HG03558 (cell line): ENCODE data around the gene TTC5.
"Not testable (repeated sequence)": the region's sequence is repeated elsewhere in the genome, so short reads cannot be mapped to it uniquely, and the experiment has no call there.

Source experiments
- ATAC-seq: cut with Tn5 transposase; IDR thresholded peaks from one replicate; pipeline ENCODE4 v1.9.1; 2021; ENCODE audit warnings: moderate number of reproducible peaks; ENCODE audit not compliant: unreplicated experiment; ENCODE audit errors: extremely low read depth

Gene TTC5

DNA sequence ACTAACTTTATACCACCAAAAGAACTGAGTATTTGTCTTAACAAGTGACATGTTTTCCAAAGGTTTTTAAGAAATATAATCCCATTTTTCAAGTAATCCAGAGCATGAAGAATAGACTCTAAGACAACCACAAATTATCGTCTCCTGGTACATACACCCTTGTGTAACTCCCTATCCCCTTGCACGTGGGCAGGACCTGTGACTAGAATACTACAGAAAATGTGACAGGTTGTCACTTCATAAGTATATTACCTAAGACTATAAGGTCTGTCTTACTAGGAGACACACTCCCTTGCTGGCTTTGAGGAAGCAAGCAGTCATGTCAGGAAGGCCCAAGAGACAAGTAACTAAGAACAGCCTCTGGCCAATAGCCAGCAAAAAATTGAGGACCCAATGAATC is 8.3 kb upstream of the TTC5 start:
- ATAC-seq: no peak

- no peak for ATAC-seq
Observed at GRCh38 chr14:20306079-20306423, 300 bp upstream of the TTC5 start.

DNA sequence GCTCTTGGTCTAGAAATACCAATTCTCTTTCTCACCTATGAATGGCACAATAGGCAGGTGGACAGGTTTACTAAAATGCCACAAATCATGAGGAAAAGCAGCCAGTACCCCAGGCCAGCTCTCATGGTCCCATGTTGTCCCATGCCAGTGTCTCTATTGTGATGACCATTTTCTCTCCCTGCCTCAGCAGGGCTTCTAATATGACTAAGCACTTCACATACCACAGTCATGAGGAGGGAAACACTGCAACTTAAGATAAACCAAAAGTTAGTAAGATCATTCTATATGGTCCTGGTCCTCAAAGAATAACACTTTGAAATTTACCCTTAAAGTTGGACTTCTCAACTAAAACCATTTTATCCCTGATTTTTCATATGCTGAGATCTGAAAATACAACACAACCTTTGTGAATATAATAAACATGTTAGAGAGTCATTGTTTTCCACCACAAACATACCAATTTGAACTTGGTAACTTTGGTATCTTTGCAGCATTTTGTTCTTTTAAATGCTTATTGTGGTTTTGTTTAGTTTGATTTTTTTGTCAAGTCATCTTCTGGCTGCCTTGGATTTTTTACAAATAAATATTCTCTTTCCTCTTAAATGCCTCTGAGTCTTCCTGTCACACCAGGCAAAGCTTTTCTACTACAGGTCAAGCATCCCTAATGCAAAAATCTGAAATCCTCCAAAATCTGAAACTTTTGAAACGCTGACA is 3.6 kb downstream of the TTC5 start:
- ATAC-seq: no peak

DNA sequence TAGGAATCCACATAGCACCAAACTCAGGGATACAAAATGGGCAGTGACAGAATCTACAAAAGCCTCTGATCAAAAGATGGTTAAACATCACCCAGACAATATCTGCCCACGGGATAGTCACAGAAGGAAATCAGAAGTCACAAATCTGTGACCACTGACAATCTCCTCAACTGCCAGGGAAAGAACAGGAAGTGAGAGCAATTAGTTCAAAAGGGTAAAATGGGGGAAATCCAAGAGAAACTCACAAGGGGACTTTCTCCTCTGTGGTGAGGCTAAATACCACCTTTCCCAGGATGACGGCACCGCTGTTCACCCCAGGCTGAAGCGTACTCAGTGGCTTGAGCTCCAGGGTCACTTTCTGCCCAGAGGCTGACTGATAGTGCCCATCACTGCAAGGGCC is 10.7 kb downstream of the TTC5 start:
- ATAC-seq: no peak

- ATAC-seq: no peak
Observed at GRCh38 chr14:20294636-20295035, 11.1 kb downstream of the TTC5 start.

DNA sequence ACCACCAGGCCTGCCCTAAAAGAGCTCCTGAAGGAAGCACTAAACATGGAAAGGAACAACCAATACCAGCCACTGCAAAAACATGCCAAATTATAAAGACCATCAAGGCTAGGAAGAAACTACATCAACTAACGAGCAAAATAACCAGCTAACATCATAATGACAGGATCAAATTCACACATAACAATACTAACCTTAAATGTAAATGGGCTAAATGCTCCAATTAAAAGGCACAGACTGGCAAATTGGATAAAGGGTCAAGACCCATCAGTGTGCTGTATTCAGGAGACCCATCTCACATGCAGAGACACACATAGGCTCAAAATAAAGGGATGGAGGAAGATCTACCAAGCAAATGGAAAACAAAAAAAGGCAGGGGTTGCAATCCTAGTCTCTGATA is 23.8 kb downstream of the TTC5 start:
- ATAC-seq: not testable (repeated sequence)

- not testable (repeated sequence) for ATAC-seq
Observed at GRCh38 chr14:20280265-20280664, 25.5 kb downstream of the TTC5 start.

GRCh38 chr14:20278414-20278813 is 27.3 kb downstream of the TTC5 start:
- no peak for ATAC-seq

- ATAC-seq: no peak
Observed at GRCh38 chr14:20277409-20277808, 28.3 kb downstream of the TTC5 start.

GRCh38 chr14:20274062-20274461 is 31.7 kb downstream of the TTC5 start:
- ATAC-seq: no peak

DNA sequence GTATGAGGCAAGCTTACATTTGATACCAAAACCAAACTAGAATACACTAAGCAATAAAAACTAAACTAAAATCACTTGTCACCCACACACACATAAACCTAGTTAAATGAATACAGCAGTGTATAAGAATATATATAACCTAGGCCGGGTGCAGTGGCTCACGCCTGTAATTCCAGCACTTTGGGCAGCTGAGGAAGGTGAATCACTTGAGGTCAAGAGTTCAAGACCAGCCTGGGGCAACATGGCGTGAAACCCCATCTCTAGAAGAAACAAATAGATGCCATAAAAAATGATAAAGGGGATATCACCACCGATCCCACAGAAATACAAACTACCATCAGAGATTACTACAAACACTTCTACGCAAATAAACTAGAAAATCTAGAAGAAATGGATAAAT is 41.4 kb downstream of the TTC5 start:
- not testable (repeated sequence) for ATAC-seq

DNA sequence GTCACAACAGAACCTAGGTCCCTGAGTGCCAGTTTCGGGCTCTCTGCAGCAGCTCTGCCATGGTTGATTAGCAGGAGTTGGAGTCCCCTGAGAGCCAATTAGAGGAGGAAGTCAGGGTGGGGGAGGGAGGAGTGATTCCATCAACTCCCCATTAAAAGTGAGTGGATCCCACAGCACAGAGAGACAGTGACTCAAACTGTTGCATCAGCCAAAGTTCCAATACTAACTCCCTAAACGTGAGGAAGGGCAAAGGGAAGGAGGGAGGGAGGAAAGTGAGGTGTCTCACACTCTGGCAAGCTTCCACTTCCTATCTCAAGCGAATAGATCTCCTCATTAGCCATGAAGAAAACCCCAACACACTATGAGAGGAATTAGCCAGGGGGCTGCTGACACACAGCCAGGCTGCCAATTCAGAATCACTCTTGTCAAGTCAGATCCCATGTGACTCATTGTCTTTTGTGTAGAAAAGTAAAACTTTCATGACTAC is 43.1 kb downstream of the TTC5 start:
- ATAC-seq: no peak

GRCh38 chr14:20247646-20248246 is 58.0 kb downstream of the TTC5 start:
- no peak for ATAC-seq
